GM23338 (cell line): Measurements from ENCODE around the gene DLX3. TPM values are rescaled to one million over a fixed set of nuclear protein-coding genes. Genes with fewer than 3 reads are reported as not detected.

Source experiments
- ATAC-seq: fragments of 200-7000 bp; cut with Tn5 transposase; 3 replicates; pipeline ENCODE4 v1.9.1; 2020
- DNase-seq: peaks from one replicate; pipeline ENCODE4 v3.0.0-alpha.2; 2015; ENCODE audit warnings: low spot score
- H2AFZ ChIP-seq: fragments of 200-600 bp; sonication (generic); 2 replicates; pipeline ENCODE4 v1.8.0; 2016; ENCODE audit warnings: antibody characterized with exemption, mild to moderate bottlenecking, moderate library complexity
- H3F3A ChIP-seq: fragments of 200-600 bp; sonication (generic); replicated peaks from 2 replicates; pipeline ENCODE4 v1.8.0; 2017; ENCODE audit warnings: antibody characterized with exemption, mixed run types, low read depth
- H3K27ac ChIP-seq: fragments of 200-600 bp; sonication (generic); 2 replicates; pipeline ENCODE4 v1.6.1; 2016; ENCODE audit warnings: low read depth
- H3K27me3 ChIP-seq: fragments of 200-600 bp; sonication (generic); 2 replicates; pipeline ENCODE4 v1.8.0; 2016; ENCODE audit warnings: mild to moderate bottlenecking, mixed run types, moderate library complexity; ENCODE audit not compliant: insufficient read depth
- H3K36me3 ChIP-seq: fragments of 200-600 bp; sonication (generic); 2 replicates; pipeline ENCODE4 v1.8.0; 2016; ENCODE audit warnings: mild to moderate bottlenecking; ENCODE audit not compliant: insufficient read depth
- H3K4me1 ChIP-seq: fragments of 200-600 bp; sonication (generic); 2 replicates; pipeline ENCODE4 v1.8.0; 2016; ENCODE audit warnings: mild to moderate bottlenecking, moderate library complexity; ENCODE audit not compliant: insufficient read depth
- H3K4me2 ChIP-seq: fragments of 200-600 bp; sonication (generic); 2 replicates; pipeline ENCODE4 v1.7.1; 2017; ENCODE audit warnings: mixed run types
- H3K4me3 ChIP-seq: fragments of 200-600 bp; sonication (generic); 2 replicates; pipeline ENCODE4 v1.6.1; 2016; ENCODE audit warnings: mixed run types
- H3K79me2 ChIP-seq: fragments of 200-600 bp; sonication (generic); replicated peaks from 2 replicates; pipeline ENCODE4 v1.8.0; 2017; ENCODE audit warnings: mild to moderate bottlenecking; ENCODE audit not compliant: insufficient read depth
- H3K9me2 ChIP-seq: fragments of 200-600 bp; sonication (generic); 2 replicates; pipeline ENCODE4 v1.8.0; 2017; ENCODE audit not compliant: insufficient read depth
- H4K20me1 ChIP-seq: fragments of 200-600 bp; sonication (generic); replicated peaks from 2 replicates; pipeline ENCODE4 v1.8.0; 2017; ENCODE audit warnings: mild to moderate bottlenecking; ENCODE audit not compliant: insufficient read depth
- H3K27ac Mint-ChIP-seq: 2 replicates; pipeline ENCODE4 v1.8.0; 2020; ENCODE audit warnings: inconsistent platforms, mild to moderate bottlenecking, moderate library complexity, mixed read lengths
- H3K27me3 Mint-ChIP-seq: 3 replicates; pipeline ENCODE4 v1.8.0; 2022; ENCODE audit warnings: low read depth, mild to moderate bottlenecking, moderate library complexity, mixed read lengths, inconsistent platforms; ENCODE audit not compliant: insufficient read depth, poor library complexity
- H3K36me3 Mint-ChIP-seq: 3 replicates; pipeline ENCODE4 v1.8.0; 2021; ENCODE audit warnings: low read depth, mild to moderate bottlenecking, inconsistent platforms, moderate library complexity, mixed read lengths
- H3K4me1 Mint-ChIP-seq: 3 replicates; pipeline ENCODE4 v1.8.0; 2020; ENCODE audit warnings: mild to moderate bottlenecking, inconsistent platforms, mixed read lengths
- H3K4me3 Mint-ChIP-seq: 3 replicates; pipeline ENCODE4 v1.8.0; 2021; ENCODE audit warnings: moderate library complexity, mild to moderate bottlenecking, inconsistent platforms, mixed read lengths
- H3K9me3 Mint-ChIP-seq: 3 replicates; pipeline ENCODE4 v1.8.0; 2020; ENCODE audit warnings: moderate library complexity, mild to moderate bottlenecking, inconsistent platforms, mixed read lengths
- CREB1 ChIP-seq: fragments of 250-450 bp; sonication (Bioruptor Pico); IDR thresholded peaks from 2 replicates; pipeline ENCODE4 v1.5.0; 2020; ENCODE audit warnings: low read depth, mild to moderate bottlenecking, moderate library complexity
- EZH2 ChIP-seq: fragments of 200-600 bp; sonication (generic); IDR thresholded peaks from one replicate; pipeline ENCODE4 v1.8.0; 2017; ENCODE audit warnings: antibody characterized with exemption, mild to moderate bottlenecking, low read depth; ENCODE audit not compliant: unreplicated experiment
- EZH2phosphoT487 ChIP-seq: fragments of 200-600 bp; sonication (generic); IDR thresholded peaks from one replicate; pipeline ENCODE4 v1.8.1; 2018; ENCODE audit warnings: antibody characterized with exemption; ENCODE audit not compliant: unreplicated experiment
- JUNB ChIP-seq: IDR thresholded peaks from one replicate; pipeline ENCODE4 v1.6.1; 2016; ENCODE audit warnings: antibody characterized with exemption; ENCODE audit not compliant: unreplicated experiment
- NANOG ChIP-seq: IDR thresholded peaks from 2 replicates; pipeline ENCODE4 v1.6.1; 2016; ENCODE audit warnings: antibody characterized with exemption, borderline replicate concordance
- POLR2AphosphoS5 ChIP-seq: IDR thresholded peaks from 2 replicates; pipeline ENCODE4 v1.6.1; 2016; ENCODE audit warnings: antibody characterized with exemption, low read depth
- STAT1 ChIP-seq: IDR thresholded peaks from one replicate; pipeline ENCODE4 v1.6.1; 2016; ENCODE audit warnings: antibody characterized with exemption; ENCODE audit not compliant: unreplicated experiment
- ZNF114 ChIP-seq: fragments of 250-450 bp; sonication (Bioruptor Pico); IDR thresholded peaks from 2 replicates; pipeline ENCODE4 v1.5.0; 2020; ENCODE audit warnings: mild to moderate bottlenecking, moderate library complexity
- ZNF331 ChIP-seq: fragments of 250-450 bp; sonication (Bioruptor Pico); IDR thresholded peaks from 2 replicates; pipeline ENCODE4 v1.5.0; 2020; ENCODE audit warnings: low read depth, mild to moderate bottlenecking, moderate library complexity
- polyA plus RNA-seq: library from polyadenylated mRNA; unstranded; fragments of >200 nt; fragmentation: Nextera tagmentation; extraction: Ambion mirVana; gene quantifications from 2 replicates; pipeline ENCODE4 v1.2.1, GENCODE V29; 2016
- total RNA-seq: library from RNA; depleted of rRNA; stranded (reverse); fragments of >200 nt; shearing (Covaris generic); gene quantifications from 2 replicates; pipeline ENCODE4 v1.2.3, GENCODE V29; 2014
- TF ChIP-seq, protein P1 (sequence below): fragments of 250-450 bp; sonication (Bioruptor Pico); IDR thresholded peaks from 2 replicates; pipeline ENCODE4 v1.5.0; 2020; ENCODE audit warnings: mild to moderate bottlenecking, moderate library complexity

DLX3 gene
- total and polyA plus RNA-seq, 2 experiments from 2014 or later = 0.14 to 0.27 TPM

GRCh38 chr17:50020841-50021599 is 26.0 kb upstream of the DLX3 start:
- H3K79me2 ChIP-seq = no peaks in the 10 kb centered on the region
- Mint-ChIP-seq H3K4me1 (no peaks in the 10 kb centered on the region), H3K27ac (no peak overlapping the region), H3K27me3 (peaks cover 5% of the 10 kb centered on the region), H3K9me3 (no peaks in the 10 kb centered on the region), H3K36me3 (no peaks in the 10 kb centered on the region), H3K4me3 (no peak overlapping the region)
- H3K9me2 ChIP-seq = peaks cover 3% of the 10 kb centered on the region; the same call in 1 of the 2 replicates
- no peaks in the 10 kb centered on the region for H3K27me3 ChIP-seq
- no peaks in the 10 kb centered on the region for H3K36me3 ChIP-seq
- H3K27ac ChIP-seq = no peak overlapping the region
- ATAC-seq = no peak
- no peaks in the 10 kb centered on the region for H4K20me1 ChIP-seq
- no peaks in the 10 kb centered on the region for H3K4me1 ChIP-seq
- H3K4me2 ChIP-seq = no peak overlapping the region
- no peak for DNase-seq
- no peak for TF ChIP-seq ZNF114
- no peak for TF ChIP-seq JUNB
- no peak for TF ChIP-seq CREB1 (CRISPR knock-in tag)
- no peak for TF ChIP-seq POLR2AphosphoS5
- TF ChIP-seq EZH2 = no peak
- no peak for TF ChIP-seq EZH2phosphoT487
- no peak for TF ChIP-seq NANOG
- no peak for TF ChIP-seq STAT1
- no peak for TF ChIP-seq ZNF331 (CRISPR knock-in tag)
- TF ChIP-seq, protein P1, sequence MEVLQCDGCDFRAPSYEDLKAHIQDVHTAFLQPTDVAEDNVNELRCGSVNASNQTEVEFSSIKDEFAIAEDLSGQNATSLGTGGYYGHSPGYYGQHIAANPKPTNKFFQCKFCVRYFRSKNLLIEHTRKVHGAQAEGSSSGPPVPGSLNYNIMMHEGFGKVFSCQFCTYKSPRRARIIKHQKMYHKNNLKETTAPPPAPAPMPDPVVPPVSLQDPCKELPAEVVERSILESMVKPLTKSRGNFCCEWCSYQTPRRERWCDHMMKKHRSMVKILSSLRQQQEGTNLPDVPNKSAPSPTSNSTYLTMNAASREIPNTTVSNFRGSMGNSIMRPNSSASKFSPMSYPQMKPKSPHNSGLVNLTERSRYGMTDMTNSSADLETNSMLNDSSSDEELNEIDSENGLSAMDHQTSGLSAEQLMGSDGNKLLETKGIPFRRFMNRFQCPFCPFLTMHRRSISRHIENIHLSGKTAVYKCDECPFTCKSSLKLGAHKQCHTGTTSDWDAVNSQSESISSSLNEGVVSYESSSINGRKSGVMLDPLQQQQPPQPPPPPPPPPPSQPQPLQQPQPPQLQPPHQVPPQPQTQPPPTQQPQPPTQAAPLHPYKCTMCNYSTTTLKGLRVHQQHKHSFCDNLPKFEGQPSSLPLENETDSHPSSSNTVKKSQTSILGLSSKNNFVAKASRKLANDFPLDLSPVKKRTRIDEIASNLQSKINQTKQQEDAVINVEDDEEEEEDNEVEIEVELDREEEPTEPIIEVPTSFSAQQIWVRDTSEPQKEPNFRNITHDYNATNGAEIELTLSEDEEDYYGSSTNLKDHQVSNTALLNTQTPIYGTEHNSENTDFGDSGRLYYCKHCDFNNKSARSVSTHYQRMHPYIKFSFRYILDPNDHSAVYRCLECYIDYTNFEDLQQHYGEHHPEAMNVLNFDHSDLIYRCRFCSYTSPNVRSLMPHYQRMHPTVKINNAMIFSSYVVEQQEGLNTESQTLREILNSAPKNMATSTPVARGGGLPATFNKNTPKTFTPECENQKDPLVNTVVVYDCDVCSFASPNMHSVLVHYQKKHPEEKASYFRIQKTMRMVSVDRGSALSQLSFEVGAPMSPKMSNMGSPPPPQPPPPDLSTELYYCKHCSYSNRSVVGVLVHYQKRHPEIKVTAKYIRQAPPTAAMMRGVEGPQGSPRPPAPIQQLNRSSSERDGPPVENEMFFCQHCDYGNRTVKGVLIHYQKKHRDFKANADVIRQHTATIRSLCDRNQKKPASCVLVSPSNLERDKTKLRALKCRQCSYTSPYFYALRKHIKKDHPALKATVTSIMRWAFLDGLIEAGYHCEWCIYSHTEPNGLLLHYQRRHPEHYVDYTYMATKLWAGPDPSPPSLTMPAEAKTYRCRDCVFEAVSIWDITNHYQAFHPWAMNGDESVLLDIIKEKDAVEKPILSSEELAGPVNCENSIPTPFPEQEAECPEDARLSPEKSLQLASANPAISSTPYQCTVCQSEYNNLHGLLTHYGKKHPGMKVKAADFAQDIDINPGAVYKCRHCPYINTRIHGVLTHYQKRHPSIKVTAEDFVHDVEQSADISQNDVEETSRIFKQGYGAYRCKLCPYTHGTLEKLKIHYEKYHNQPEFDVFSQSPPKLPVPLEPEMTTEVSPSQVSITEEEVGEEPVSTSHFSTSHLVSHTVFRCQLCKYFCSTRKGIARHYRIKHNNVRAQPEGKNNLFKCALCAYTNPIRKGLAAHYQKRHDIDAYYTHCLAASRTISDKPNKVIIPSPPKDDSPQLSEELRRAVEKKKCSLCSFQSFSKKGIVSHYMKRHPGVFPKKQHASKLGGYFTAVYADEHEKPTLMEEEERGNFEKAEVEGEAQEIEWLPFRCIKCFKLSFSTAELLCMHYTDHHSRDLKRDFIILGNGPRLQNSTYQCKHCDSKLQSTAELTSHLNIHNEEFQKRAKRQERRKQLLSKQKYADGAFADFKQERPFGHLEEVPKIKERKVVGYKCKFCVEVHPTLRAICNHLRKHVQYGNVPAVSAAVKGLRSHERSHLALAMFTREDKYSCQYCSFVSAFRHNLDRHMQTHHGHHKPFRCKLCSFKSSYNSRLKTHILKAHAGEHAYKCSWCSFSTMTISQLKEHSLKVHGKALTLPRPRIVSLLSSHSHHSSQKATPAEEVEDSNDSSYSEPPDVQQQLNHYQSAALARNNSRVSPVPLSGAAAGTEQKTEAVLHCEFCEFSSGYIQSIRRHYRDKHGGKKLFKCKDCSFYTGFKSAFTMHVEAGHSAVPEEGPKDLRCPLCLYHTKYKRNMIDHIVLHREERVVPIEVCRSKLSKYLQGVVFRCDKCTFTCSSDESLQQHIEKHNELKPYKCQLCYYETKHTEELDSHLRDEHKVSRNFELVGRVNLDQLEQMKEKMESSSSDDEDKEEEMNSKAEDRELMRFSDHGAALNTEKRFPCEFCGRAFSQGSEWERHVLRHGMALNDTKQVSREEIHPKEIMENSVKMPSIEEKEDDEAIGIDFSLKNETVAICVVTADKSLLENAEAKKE (CRISPR knock-in tag) = no peak
- H2AFZ ChIP-seq = no peak overlapping the region
- H3K4me3 ChIP-seq = no peak overlapping the region
- H3F3A ChIP-seq = peaks cover 17% of the 10 kb centered on the region
